ENCODE data around the gene MSL1.

The MSL1 gene

DNA sequence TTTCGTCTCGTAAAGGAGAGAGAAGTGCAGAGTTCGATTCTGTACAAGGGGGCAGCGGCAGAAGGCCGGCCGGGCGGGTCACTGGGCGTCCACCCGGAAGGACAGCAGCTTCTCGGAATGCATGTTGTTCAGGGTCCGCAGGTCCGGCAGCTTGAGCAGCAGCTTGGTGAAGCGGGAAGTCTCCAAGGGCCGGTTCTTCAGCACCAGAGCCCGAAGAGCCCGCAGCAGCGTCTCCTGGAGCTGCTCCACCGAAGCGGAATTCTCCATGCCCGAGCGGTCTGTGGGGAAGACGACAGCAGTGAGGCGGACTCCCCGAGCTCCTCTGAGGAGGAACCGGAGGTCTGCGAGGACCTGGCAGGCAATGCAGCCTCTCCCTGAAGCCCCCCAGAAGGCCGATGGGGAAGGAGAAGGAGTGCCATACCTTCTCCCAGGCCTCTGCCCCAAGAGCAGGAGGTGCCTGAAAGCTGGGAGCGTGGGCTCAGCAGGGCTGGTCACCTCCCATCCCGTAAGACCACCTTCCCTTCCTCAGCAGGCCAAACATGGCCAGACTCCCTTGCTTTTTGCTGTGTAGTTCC, 28.7 kb upstream of the MSL1 start:
- TF ChIP-seq, protein P1, sequence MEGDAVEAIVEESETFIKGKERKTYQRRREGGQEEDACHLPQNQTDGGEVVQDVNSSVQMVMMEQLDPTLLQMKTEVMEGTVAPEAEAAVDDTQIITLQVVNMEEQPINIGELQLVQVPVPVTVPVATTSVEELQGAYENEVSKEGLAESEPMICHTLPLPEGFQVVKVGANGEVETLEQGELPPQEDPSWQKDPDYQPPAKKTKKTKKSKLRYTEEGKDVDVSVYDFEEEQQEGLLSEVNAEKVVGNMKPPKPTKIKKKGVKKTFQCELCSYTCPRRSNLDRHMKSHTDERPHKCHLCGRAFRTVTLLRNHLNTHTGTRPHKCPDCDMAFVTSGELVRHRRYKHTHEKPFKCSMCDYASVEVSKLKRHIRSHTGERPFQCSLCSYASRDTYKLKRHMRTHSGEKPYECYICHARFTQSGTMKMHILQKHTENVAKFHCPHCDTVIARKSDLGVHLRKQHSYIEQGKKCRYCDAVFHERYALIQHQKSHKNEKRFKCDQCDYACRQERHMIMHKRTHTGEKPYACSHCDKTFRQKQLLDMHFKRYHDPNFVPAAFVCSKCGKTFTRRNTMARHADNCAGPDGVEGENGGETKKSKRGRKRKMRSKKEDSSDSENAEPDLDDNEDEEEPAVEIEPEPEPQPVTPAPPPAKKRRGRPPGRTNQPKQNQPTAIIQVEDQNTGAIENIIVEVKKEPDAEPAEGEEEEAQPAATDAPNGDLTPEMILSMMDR (IDR thresholded peaks at IDR 0.05) = no peak
- no peak for TF ChIP-seq ZFX (IDR thresholded peaks at IDR 0.05; ENCODE audit: borderline replicate concordance)
- no peak overlapping the region for H3K27ac ChIP-seq

DNA sequence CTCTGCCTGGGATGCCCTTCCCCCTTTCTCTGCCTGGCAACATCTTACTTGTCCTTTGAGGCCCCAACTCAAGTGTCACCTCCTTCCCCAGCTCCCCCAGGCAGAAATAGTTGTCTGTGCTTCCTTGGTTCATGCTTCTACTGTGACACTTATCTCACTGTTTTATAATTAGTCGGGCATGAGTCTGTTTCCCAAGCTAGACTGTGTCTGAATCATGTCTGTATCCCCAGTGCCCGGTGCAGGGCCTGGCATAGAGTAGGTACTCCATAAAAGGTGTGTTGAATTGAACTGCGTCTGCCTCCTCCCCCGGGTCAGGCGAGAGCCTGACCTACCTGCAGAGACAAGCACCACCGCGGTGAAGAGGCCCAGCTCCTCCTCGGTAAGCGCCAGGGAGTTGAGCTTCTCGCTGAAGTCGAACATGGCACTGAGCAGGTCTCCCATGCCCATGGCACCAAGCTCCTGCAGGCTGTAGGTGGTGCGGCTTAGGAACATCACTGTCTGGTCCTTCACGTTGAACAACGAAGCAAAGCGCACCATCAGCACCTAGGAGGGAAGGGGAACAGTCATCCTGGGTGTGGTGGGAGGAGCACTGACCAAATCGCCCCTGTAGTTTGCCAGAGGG, 28.1 kb upstream of the MSL1 start:
- no peak for TF ChIP-seq ZFX (IDR thresholded peaks at IDR 0.05; ENCODE audit: borderline replicate concordance)
- TF ChIP-seq, protein P1 (IDR thresholded peaks at IDR 0.05) = no peak

DNA sequence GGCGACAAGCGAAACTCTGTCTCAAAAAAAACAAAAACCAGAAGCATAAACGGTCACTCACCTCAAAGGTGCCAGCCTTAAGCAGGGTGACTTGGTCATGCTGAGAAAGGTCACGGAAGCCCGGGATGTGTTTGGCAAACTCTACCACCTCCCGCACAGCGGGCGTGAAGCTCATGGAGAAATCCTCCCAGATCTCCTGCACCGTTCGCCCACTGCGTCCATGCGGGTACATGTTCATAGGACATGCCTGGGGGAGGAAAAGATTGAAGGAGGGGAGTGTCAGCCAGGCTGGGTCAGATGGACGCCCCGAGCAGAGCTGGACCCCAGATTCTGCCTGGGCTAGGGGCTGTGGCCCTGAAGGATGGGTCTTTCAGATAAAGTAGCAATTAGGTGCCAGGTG, 26.9 kb upstream of the MSL1 start:
- H3K27ac ChIP-seq = no peak overlapping the region
- TF ChIP-seq ZFX (IDR thresholded peaks at IDR 0.05; ENCODE audit: borderline replicate concordance) = no peak
- TF ChIP-seq, protein P1 (IDR thresholded peaks at IDR 0.05) = no peak

More for the DNA sequence above, 28.1 kb upstream of the MSL1 start:
- H3K27ac ChIP-seq = no peak overlapping the region

DNA sequence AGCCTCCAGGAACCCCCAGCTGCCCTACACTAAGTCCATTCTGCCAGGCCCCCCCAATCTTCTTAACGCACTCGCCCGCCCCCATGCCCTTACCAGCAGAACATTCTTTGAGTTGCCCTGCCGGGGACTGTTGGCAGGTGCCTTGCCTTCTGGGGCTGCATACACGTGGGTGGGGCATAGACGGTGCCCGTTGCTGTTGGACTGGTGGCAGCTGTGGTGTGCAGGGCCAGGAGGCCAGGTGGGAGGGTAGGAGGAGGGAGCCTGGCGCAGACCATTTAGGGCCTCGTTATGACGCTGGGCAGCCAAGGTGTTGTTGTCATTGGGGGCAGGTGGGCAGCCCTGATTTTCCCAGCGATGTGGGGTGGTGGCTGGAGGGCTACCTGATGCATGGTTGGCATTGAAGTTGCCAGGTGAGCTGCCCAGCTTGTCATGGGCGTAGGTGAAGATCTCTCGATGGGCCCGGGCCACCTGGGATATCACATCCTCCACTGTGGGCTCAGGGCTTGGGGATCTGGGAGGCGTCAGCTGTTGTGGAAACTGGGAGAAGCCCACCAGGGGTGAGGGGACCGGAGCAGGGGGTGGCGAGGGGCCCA, 26.3 kb upstream of the MSL1 start:
- TF ChIP-seq, protein P1 (IDR thresholded peaks at IDR 0.05) = no peak
- TF ChIP-seq ZFX (IDR thresholded peaks at IDR 0.05; ENCODE audit: borderline replicate concordance) = no peak
- H3K27ac ChIP-seq = no peak overlapping the region

DNA sequence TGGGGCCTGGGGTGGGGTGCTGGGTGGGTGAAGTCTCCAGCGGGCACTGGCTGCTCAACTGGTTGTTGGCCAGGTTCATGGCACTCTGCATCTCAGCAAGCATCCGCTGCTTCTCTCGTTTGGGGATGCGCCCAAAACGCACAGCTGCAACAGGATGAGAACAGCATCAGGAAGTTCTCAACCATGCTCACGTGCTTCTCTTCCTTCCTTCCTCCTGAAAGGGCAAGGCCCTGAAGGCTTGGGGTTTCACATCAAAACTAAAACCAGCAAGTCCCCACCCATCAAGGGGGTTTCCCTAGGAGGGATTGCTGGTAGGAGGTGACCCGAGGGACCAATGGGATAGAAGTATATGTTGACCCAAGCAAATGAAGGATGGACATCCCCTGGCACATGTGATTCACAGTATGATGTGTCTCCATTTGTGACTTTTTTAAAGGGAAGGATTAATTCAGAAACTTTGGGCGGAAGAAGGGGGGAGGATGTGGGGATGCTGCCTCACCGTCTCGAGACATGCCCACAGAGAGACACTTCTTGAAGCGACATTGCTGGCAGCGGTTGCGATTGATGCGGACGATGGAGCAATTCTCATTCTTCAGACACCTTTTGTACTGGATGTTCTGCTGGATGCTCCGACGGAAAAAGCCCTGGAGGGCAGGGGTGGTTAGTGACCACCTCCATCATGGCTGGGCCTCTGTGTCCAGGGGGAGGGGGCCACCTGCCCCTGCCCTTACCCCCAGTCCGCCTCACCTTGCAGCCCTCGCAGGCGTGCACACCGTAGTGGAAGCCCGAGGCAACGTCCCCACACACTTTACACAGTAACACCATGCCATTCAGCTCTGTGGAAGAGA, 25.6 kb upstream of the MSL1 start:
- H3K27ac ChIP-seq = no peak overlapping the region
- TF ChIP-seq, protein P1 (IDR thresholded peaks at IDR 0.05) = no peak
- no peak for TF ChIP-seq ZFX (IDR thresholded peaks at IDR 0.05; ENCODE audit: borderline replicate concordance)

- H3K27ac ChIP-seq = no peak overlapping the region
- TF ChIP-seq, protein P1 (IDR thresholded peaks at IDR 0.05) = no peak
- TF ChIP-seq ZFX (IDR thresholded peaks at IDR 0.05; ENCODE audit: borderline replicate concordance) = no peak
These were observed 24.7 kb upstream of the MSL1 start for GRCh38 chr17:40097087-40097486.

All from 22Rv1 (cell line).